ENCODE data around the gene PRKCA. TPM values are rescaled to one million over a fixed set of nuclear protein-coding genes. Genes with fewer than 3 reads are reported as not detected.

The PRKCA gene
- total RNA-seq, 1 donor from 2014 or later = 16.4 TPM

GRCh38 chr17:66300956-66301355 lies 1.5 kb upstream of the PRKCA start:
- Mint-ChIP-seq H3K27me3 (peaks cover 45% of the 10 kb centered on the region), H3K4me3 (ENCODE audit: low read depth) (peak overlapping the region; percentile 77), H3K36me3 (ENCODE audit: insufficient read depth) (no peaks in the 10 kb centered on the region), H3K27ac (no peak overlapping the region), H3K4me1 (ENCODE audit: low read depth) (peaks cover 12% of the 10 kb centered on the region), H3K9me3 (ENCODE audit: low read depth) (no peaks in the 10 kb centered on the region)
- no peak for TF ChIP-seq CTCF (IDR thresholded peaks at IDR 0.05; ENCODE audit: unreplicated experiment)
- DNase-seq (ENCODE audit: low spot score, unreplicated experiment) = no peak

GRCh38 chr17:66301367-66301863 lies 998 bp upstream of the PRKCA start:
- no peaks in the 10 kb centered on the region for H3K36me3 Mint-ChIP-seq (ENCODE audit: insufficient read depth)
- peaks cover 12% of the 10 kb centered on the region for H3K4me1 Mint-ChIP-seq (ENCODE audit: low read depth)
- H3K9me3 Mint-ChIP-seq (ENCODE audit: low read depth) = no peaks in the 10 kb centered on the region
- DNase-seq (ENCODE audit: low spot score, unreplicated experiment) = no peak
- H3K27me3 Mint-ChIP-seq = peaks cover 47% of the 10 kb centered on the region
- H3K4me3 Mint-ChIP-seq (ENCODE audit: low read depth) = peak overlapping the region; percentile 77
- H3K27ac Mint-ChIP-seq = peak overlapping the region; percentile 9
- TF ChIP-seq CTCF (IDR thresholded peaks at IDR 0.05; ENCODE audit: unreplicated experiment) = no peak

- TF ChIP-seq CTCF (IDR thresholded peaks at IDR 0.05; ENCODE audit: unreplicated experiment) = no peak
- peaks cover 12% of the 10 kb centered on the region for H3K4me1 Mint-ChIP-seq (ENCODE audit: low read depth)
- no peaks in the 10 kb centered on the region for H3K36me3 Mint-ChIP-seq (ENCODE audit: insufficient read depth)
- H3K27ac Mint-ChIP-seq = peak overlapping the region; percentile 69
- H3K4me3 Mint-ChIP-seq (ENCODE audit: low read depth) = peak overlapping the region; percentile 92
- peaks cover 48% of the 10 kb centered on the region for H3K27me3 Mint-ChIP-seq
- peak; percentile 35 for DNase-seq (ENCODE audit: low spot score, unreplicated experiment)
- H3K9me3 Mint-ChIP-seq (ENCODE audit: low read depth) = no peaks in the 10 kb centered on the region
These were observed 581 bp downstream of the PRKCA start for GRCh38 chr17:66302761-66303626.

- no peak for TF ChIP-seq CTCF (IDR thresholded peaks at IDR 0.05; ENCODE audit: unreplicated experiment)
- no peak for DNase-seq (ENCODE audit: low spot score, unreplicated experiment)
- peak overlapping the region; percentile 92 for H3K4me3 Mint-ChIP-seq (ENCODE audit: low read depth)
- H3K4me1 Mint-ChIP-seq (ENCODE audit: low read depth) = peaks cover 12% of the 10 kb centered on the region
- peaks cover 40% of the 10 kb centered on the region for H3K27me3 Mint-ChIP-seq
- H3K9me3 Mint-ChIP-seq (ENCODE audit: low read depth) = no peaks in the 10 kb centered on the region
- no peaks in the 10 kb centered on the region for H3K36me3 Mint-ChIP-seq (ENCODE audit: insufficient read depth)
- peak overlapping the region; percentile 70 for H3K27ac Mint-ChIP-seq
These were observed 2.1 kb downstream of the PRKCA start for GRCh38 chr17:66304304-66305174.

- Mint-ChIP-seq H3K27ac (no peak overlapping the region), H3K4me3 (ENCODE audit: low read depth) (no peak overlapping the region), H3K4me1 (ENCODE audit: low read depth) (peaks cover 12% of the 10 kb centered on the region), H3K9me3 (ENCODE audit: low read depth) (no peaks in the 10 kb centered on the region), H3K27me3 (peaks cover 20% of the 10 kb centered on the region), H3K36me3 (ENCODE audit: insufficient read depth) (peaks cover 2% of the 10 kb centered on the region)
- DNase-seq (ENCODE audit: low spot score, unreplicated experiment) = no peak
- TF ChIP-seq CTCF (IDR thresholded peaks at IDR 0.05; ENCODE audit: unreplicated experiment) = no peak
These were observed 4.0 kb downstream of the PRKCA start for GRCh38 chr17:66306446-66306845.

All from progenitor cell of endocrine pancreas (in vitro differentiated cells).